ENCODE data around the gene ANKS1B. TPM values are rescaled to one million over a fixed set of nuclear protein-coding genes. Genes with fewer than 3 reads are reported as not detected.
"Not testable (repeated sequence)": the region's sequence is repeated elsewhere in the genome, so short reads cannot be mapped to it uniquely, and the experiment has no call there.

Gene ANKS1B
- total RNA-seq, 1 donor from 2014 or later = 10.6 TPM

DNA sequence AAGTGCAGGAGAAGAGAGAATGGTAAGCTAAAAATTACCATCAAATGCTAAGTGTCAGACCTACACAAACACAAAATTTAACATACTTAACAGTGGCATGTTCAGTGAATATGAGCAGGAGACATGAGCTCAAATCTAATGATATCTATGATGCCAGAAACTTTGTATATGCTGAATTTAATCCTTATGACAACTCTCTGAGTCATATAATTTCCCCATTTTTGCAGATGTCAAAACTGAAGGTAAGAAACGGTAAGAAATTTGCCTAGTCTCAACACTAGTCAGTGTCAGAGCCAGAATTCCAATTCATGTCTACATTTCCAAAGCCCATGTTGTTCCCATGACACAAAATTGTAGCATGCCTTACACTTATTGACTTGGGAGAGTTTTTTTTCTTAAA, 963.9 kb downstream of the ANKS1B start:
- no peak for DNase-seq (ENCODE audit: low spot score)

DNA sequence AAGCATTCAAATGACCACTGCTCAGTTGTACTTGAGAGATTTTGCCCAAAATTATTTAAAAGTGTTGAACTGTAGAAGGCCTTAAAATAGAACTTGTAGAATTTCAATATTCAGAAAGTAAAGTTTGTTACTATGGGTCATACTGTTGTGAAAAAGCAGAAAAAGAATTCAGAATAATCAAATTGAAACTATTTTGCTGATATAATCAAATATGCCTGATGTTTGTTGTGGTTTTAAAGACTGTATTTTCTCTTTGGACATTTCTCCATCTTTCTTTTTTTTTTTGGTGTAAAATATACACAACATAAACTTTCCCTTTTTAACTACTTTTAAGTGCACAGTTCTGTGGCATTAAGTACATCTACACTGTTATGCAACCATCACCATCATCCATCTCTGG, 964.9 kb downstream of the ANKS1B start:
- no peak for DNase-seq (ENCODE audit: low spot score)

DNA sequence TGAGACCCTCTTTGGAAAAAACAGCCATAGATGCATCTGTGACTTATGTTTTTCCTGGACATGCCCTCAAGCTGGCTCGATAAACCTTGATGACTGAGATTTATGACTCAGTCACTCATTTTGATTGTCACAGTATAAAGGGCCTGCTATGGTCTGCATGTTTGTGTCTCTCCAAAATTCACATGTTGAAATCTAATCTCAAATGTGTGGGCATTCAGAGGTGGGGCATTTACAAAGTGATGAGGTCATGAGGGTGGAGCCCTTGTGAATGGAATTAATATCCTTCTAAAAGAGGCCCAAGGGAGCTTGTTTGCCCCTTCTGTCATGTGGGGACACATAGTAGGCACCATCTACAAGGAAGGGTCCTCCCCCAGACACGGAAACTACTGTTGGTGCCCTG, 966.8 kb downstream of the ANKS1B start:
- no peak for DNase-seq (ENCODE audit: low spot score)

DNA sequence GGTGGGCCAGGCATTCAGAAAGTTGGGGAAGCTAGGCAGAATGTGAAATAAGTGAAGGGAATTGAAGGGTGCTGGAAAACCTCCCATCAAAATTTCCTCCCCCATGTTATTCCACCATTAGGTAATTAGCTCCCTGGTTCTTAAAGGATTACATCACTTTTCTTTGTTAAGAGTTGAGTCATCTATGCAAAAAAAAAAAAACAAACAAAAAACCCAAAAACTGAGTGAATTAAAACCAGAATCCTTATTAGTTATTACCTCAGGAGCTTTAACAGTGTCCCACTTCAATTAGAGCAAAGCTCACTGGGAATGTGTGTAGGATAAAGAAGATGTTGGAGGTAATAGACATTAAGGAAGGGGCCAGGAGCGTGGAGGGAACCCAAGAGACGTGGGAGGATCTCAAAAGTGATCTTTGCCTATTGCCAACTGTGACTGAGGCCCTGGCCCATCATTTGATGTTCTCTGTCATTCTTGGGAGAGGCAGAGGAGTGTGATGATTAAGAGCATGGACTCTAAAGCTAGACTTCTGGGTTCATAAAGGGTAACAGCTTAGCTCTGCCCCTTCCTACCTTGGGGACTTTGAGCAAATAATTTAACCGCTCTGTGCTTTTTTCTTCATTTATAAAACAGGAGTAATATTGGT, 975.0 kb downstream of the ANKS1B start:
- DNase-seq (ENCODE audit: low spot score) = no peak

DNA sequence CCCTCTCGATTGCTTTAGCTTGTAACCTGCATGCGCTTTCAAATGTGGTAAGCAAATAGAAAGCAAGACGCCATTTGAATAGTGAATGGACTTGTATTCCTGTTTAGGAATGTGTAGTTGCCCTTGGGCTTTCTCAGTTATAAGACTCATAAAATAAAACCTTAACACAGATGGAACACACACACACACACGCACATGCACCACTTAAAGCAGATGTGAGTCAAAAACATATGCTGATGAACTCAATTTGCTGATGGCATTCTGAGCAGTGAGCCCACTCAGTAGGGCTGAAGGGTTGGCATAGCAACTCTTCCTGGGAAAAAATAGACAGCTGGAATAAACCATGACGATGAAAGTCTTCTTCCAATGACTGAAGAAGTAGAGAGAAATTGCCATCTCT, 979.1 kb downstream of the ANKS1B start:
- no peak for DNase-seq (ENCODE audit: low spot score)

DNA sequence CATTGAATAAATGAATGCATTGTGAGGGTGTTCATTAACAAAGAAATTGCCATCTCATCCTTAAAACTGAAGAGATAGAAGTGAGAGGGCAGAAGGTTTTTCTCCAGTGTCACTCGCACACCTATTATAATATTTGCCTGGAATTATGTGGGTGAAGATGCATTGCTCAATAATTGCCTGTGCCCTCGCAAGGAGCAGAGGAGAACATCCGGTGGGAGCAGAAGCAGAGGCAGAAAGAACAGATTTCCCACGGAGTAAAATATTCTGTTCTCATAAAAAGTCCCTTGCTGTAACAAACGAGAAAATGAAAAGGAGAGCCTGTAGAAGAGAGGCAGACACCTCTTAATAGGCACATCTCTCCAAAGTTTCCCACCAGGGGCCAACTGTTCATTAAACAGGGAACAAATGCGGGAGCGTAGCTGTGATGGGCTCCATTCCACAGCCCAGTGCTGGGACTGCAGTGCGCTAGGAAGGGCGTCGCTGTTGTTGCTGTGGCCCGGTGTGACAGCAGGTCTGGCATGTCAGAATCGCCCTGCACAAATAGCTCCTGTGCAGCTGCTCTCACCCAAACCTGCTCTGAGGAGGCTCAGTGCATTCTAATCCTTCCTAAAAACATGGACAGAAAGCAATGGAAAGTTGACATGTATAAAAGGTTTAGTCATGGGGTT, 979.8 kb downstream of the ANKS1B start:
- DNase-seq (ENCODE audit: low spot score) = no peak

DNA sequence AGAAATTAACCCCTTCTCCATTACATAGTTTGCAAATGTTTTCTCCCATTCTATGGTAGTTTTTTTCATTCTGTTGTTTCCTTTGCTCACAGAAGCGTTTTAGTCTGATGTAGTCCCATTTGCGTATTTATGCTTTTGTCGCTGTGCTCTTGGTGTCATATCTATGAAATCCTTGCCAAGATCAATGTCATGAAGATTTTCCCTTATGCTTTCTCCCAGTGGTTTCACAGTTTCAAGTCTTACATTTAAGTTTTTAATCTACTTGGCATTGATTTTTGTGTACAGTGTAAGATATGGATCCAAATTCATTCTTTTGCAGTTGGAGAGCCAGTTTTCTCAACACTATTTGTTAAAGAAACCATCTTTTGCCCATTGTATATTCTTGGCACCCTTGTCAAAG, 982.0 kb downstream of the ANKS1B start:
- no peak for DNase-seq (ENCODE audit: low spot score)

DNA sequence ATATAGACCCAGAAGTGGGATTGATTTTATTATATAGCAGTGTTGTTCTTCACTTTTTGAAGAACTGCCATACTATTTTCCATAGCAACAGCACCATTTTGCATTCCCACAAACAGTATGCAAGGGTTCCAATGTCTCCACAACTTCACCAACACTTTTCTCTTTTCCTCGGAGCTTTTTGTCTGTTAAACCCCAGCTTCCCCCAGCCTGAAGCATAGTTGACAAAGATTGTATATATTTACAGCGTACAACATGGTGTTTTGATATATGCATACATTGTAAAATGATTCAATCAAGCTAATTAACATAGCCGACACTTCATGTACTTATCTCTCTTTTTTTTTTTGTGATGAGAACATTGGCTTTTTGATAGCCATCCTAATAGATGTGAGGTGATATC, 982.6 kb downstream of the ANKS1B start:
- no peak for DNase-seq (ENCODE audit: low spot score)

DNA sequence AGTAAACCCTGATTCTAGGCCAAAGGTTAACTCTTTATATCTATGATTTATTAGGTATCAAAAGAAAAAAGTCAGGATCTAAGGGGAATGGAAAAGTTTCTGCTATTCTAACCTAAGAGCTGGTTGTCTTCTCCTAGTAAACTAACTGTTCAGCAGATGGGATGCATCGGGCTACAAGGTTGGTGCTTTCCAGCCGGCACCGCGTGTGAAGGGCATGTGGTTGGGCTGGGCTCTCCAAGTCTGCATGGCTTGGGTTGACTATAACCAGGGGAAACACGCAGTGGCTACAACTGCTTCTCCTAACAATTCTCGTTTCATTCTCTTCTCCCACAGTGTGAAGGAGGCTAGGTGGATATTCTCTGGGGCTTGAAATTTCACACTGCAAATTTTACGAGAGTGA, 985.2 kb downstream of the ANKS1B start:
- DNase-seq (ENCODE audit: low spot score) = no peak

DNA sequence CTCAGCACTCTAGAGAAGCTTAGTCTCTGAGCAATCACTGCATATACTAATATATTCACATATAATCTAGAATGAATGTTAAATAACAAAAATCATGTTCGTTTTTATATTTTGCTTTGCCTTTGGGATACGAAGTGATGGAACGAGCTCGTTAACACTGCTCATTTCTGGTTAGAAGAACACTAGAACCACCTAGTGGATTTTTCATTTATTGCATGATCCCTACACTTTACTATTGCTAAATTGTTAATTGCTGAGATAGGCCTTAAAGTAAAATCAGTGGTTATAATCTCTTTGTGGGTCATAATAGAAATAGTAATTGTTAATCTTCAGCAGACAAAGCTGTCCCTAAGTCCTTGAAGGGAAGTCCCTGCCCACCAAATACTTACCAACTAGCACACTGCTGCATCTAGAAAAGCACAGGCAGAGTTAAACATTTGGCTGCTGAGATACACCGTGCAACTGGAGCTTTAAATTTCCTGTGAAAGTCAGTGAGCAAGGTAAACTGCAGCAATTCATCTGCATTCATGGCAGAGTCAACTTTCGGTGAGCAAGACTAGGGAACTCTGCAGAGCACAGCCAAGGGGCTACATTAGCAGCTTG, 985.9 kb downstream of the ANKS1B start:
- DNase-seq (ENCODE audit: low spot score) = no peak

DNA sequence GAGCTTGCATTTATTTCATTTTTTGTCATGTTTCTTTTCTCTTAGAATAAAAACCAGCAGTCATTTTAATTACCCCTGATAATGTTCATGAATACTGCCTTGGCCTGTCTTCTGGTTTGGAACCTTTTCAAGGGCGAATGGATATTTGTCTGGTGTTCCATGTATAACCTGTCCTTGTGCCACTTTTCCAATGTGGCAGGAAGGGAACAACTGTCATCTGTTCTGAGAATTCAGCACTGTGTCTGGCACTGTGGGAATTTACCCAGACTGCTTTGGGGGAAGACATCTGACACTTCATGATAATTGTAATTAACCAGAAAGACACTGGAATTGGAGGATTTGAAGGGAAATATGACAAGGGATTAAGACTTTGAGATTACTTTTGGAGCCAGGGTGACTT, 986.8 kb downstream of the ANKS1B start:
- no peak for DNase-seq (ENCODE audit: low spot score)

DNA sequence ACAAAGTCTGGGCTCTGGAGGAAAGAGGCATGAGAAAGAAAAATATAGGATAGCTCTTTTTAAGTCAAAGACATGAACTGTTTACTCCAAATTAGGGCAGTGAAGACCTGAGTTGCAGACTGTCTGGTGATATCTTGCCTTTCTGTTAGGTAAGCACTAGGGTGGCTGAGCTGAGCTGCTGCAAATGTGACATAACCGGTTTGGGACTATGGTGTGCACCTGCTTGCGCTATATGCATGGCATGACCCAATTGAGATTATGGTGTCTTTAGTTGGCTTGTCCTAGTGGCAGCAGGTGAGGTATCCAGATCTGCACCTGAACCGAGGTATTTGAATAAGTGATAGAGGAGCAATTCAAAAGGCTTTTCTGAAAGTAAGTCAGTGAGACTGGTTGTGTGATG, 994.1 kb downstream of the ANKS1B start:
- no peak for DNase-seq (ENCODE audit: low spot score)

DNA sequence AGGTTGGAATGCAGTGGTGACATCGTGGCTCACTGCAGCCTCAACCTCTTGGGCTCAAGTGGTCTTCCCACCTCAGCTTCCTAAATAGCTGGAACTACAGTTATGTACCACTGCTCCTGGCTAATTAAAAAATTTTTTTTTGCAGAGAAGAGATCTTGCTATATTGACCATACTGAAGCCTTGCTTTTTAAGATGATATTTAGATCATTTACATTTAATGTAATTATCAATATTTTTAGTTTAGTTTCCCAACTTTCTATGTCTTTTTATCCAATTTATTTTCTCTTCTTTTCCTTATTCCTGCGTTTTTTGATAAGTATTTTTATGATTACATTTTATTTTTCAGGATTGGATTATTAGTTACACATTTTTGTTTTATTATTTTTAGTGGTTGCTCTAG, 999.6 kb downstream of the ANKS1B start:
- no peak for DNase-seq (ENCODE audit: low spot score)

DNA sequence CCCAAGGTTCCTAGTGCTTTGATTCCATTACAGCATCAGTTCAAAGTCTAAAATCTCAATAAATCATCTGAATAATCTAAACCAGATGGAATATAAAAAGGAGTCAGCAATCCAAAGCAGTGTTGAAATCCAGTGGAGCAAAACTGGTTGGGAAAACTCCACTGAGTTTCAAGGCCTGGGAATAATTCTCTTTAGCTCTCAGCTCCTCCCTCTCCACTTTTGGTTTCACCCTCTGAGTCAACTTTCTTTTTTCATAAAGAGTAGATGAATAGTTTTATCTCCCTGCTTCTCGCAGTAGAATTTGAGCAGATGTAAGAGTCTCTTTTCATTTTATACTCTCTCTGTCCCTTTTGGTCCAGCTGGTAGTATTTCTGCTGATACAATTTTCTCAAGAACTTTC, 1001.1 kb downstream of the ANKS1B start:
- DNase-seq (ENCODE audit: low spot score) = no peak

DNA sequence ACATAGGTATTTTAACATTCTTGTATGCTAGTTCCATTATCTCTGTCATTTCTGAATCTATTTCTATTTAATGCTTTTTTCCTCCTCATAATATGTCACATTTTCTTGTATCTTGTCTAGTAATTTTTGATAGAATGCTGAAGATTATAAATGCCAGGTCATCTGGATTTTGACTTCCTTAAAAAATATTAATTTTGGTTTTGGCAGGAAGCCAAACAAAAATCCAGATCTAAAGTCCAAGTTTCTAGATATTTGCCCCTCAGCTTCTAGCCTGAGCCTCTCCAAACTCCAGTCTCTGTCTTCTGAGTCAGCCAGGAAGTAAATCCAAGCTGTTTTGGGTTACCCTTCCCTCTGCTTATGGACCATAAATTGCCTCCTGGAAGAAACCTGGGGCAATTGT, 1004.2 kb downstream of the ANKS1B start:
- no peak for DNase-seq (ENCODE audit: low spot score)

DNA sequence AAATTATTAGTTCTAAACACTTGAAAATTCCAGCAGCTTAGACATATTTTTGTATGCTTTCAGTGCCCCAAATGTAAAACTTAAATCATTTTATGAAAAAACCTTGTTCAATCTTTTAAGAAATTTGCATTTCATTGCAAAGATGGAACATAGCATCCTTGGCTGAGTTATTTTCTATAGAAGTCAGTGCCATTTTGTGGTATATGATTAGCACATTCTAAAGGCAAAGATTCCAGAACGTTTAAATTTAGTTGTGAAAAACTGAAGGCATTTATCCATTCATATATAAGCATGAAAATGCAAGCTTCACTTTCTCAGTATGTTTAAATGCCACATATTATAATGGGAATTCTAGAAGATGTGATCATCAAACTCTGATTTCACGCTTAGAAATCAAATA, 1007.5 kb downstream of the ANKS1B start:
- DNase-seq (ENCODE audit: low spot score) = no peak

DNA sequence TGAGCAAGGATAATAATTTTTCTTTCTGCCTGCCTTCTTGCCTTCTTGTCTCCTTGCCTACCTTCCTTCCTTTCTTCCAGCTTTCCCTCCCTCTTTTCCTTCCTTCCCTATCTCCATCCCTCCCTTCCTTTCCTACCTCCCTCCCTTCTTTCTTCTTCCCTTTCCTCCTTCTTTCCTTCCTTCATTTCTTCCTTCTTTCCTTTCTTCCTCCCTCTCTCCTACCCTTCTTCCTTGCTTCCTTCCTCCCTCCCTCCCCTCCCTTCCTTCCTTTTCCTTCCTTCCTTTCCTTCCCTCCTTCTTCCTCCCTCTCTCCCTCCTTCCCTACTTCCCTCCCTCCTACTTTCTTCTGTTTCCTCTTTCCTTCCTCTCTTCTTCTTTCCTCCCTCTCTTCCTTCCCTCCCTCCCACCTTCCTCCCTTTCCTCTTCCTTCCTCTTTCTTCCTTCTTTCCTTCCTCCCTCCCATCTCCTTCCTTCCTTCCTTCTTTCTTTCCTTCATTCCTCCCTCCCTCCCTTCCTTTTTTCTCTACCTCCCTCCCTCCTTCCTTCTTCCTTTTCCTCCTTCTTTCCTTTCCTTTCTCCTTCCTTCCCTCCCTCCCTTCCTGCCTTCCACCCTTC, 1009.9 kb downstream of the ANKS1B start:
- DNase-seq (ENCODE audit: low spot score) = no peak

DNA sequence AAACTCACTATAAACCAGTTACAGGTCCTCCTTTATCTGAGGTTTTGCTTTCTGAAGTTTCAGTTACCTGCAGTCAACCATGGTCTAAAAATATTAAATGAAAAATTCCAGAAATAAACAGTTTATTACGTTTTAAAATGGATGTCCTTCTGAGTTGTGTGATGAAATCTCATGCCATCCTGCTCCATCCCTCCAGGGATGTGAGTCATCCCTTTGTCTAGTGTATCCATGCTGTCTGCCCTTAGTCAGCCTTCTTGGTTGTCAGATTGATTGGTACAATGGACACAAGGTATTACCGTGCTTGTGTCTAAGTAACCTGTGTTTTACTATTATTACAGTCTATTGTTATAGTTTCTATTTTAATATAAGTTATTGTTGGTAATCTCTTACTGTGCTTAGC, 1011.3 kb downstream of the ANKS1B start:
- DNase-seq (ENCODE audit: low spot score) = no peak

DNA sequence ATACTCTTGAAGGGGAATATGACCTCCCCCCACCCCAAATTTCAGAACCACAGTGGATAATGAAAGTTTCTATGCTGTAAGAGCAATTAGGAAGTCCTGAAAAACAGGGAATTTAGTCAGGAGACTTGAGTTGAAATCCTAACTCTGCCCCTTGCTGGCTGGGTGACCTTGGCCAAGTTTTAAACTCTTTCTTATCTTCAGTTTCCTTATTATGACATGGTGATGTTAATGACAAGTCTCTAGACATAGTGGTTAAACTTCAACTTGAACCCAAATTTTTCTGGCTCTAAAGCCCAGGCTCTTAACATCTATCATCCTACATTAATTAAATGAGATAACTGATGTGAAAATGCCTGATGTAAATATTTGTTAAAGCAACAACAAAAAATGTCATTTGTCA, 1013.8 kb downstream of the ANKS1B start:
- no peak for DNase-seq (ENCODE audit: low spot score)

DNA sequence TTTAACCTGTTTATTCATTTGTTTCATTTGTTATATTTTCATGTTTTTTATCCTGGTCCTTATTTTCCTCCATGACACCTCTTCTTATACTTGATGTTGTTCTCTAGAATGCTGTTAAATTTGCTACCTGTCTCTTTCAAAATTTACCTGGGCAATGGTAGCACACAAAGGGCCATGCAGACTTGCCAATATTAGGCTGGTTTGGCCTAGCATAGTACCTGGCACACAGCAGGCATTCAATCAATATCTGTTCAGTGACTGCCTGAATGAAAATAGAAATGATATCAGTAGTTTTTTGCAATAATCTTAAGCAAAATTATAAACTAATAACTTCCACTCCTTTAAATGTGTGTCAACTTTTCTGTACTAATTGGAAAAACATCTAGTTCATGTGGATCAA, 1014.5 kb downstream of the ANKS1B start:
- no peak for DNase-seq (ENCODE audit: low spot score)

DNA sequence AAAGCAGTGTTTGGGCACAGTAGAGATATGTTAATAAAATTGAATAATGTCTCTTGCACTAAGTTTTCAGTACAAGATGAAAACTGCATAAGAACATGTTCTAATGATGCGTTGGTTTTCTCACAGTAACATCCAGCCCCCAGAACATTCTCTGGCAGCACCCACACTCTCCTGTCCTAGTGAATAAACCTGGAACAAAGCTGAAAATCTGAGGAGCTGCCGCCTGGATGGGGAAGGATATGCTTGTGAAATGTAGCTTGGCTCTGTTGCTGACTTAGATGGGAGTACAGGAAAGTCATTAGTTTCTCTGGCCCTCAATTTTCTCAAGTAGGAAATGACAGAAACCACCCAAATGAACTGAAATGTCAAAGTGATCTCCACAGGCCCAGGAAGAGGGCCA, 1015.8 kb downstream of the ANKS1B start:
- DNase-seq (ENCODE audit: low spot score) = no peak

DNA sequence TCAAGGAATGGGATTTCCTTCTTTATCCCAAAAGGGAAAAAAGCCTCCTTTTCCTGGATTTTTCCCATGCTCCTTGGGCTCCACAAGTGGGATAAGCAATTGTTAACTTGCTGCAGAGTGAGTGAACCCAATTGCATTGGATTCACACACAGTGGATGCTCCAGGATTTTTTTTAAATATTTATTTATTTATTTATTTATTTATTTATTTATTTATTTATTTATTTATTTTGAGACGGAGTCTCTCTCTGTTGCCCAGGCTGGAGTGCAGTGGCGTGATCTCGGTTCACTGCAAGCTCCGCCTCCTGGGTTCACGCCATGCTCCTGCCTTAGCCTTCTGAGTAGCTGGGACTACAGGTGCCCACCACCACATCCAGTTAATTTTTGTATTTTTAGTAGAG, 1027.6 kb downstream of the ANKS1B start:
- not testable (repeated sequence) for DNase-seq (ENCODE audit: low spot score)

DNA sequence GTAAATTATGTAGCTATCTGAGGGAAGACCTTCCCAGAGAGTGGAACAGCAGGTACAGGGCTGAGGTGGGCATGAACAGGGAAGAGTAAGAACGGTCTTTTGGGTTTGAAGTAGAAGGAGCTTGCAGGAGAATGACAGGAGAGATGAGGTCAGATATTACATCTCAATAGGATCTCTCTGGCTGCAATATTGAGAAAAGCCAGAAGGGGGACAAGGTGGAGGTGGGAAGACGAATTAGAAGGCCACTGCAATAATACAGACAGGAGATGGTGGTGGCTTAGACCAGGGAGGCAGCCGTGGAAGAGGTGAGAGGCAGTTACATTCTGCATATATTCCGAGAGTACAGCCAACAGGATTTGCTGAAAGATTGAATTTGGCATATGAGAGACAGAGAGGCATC, 1029.5 kb downstream of the ANKS1B start:
- DNase-seq (ENCODE audit: low spot score) = no peak
